Vagina (tissue), 2 donors: ENCODE results near the gene PALLD. TPM values are rescaled to one million over a fixed set of nuclear protein-coding genes. Genes with fewer than 3 reads are reported as not detected.

Source experiments
- DNase-seq, 2 donors: peaks; one replicate each; pipeline ENCODE4 v3.0.0-alpha.2; 2017; ENCODE audit errors: extremely low spot score in 2 of 2
- H3K27ac ChIP-seq: fragments of 200-600 bp; sonication (generic); one replicate; pipeline ENCODE4 v1.5.1; 2019
- H3K27me3 ChIP-seq: fragments of 200-600 bp; sonication (generic); one replicate; pipeline ENCODE4 v1.5.1; 2019
- H3K36me3 ChIP-seq, 2 donors: fragments of 200-600 bp; sonication (generic); one replicate each; pipeline ENCODE4 v1.5.1; 2017 to 2019
- H3K4me1 ChIP-seq: fragments of 200-600 bp; sonication (generic); one replicate; pipeline ENCODE4 v1.5.1; 2019
- H3K4me3 ChIP-seq, 2 donors: fragments of 200-600 bp; sonication (generic); 1 replicate in 1 of 2; 2 replicates in 1 of 2; pipeline ENCODE4 v1.5.1; 2016 to 2019
- H3K9me3 ChIP-seq: fragments of 200-600 bp; sonication (generic); one replicate; pipeline ENCODE4 v1.5.1; 2019
- CTCF ChIP-seq, 3 experiments: fragments of 450-650 bp in 2 of 3; fragments of 200-600 bp in 1 of 3; sonication (generic) in 1 of 3; IDR thresholded peaks; one replicate each; pipeline ENCODE4 v1.5.1; 2017 to 2019; ENCODE audit warnings: antibody characterized with exemption in 3 of 3, mild to moderate bottlenecking in 2 of 3, moderate library complexity in 2 of 3
- POLR2A ChIP-seq, 2 donors: fragments of 450-650 bp; IDR thresholded peaks; one replicate each; pipeline ENCODE4 v1.6.1; 2017; ENCODE audit warnings: antibody characterized with exemption in 2 of 2, mild to moderate bottlenecking in 2 of 2, moderate library complexity in 2 of 2
- POLR2AphosphoS5 ChIP-seq, 2 donors: sonication (generic); formaldehyde crosslinking; IDR thresholded peaks; one replicate each; pipeline ENCODE4 v1.9.0; 2017; ENCODE audit warnings: antibody characterized with exemption in 2 of 2, mild to moderate bottlenecking in 2 of 2, low read depth in 1 of 2; ENCODE audit not compliant: insufficient read depth in 1 of 2
- intact Hi-C: fragments of 100-400 bp; cut with DNase I; formaldehyde crosslinking; loops from one replicate; pipeline ENCODE4 v1.15.1; 2023
- total RNA-seq: library from RNA; depleted of rRNA; stranded (reverse); fragments of >200 nt; gene quantifications from one replicate; pipeline ENCODE4 v1.2.3, GENCODE V29; 2016

Gene PALLD
- total RNA-seq, 1 donor from 2014 or later = 229 TPM

- no peaks in the 10 kb centered on the region for H3K27me3 ChIP-seq
- no peak for TF ChIP-seq POLR2AphosphoS5 (IDR thresholded peaks at IDR 0.05; ENCODE audit: insufficient read depth in 1 of 2, low read depth in 1 of 2)
- TF ChIP-seq POLR2A (IDR thresholded peaks at IDR 0.05) = no peak
- TF ChIP-seq CTCF (IDR thresholded peaks at IDR 0.05) = no peak
- peaks cover 34% of the 10 kb centered on the region for H3K4me1 ChIP-seq
- peak overlapping the region; percentile 92 for H3K27ac ChIP-seq
- no peaks in the 10 kb centered on the region for H3K9me3 ChIP-seq
- peak overlapping the region; percentile 69 to 89 for H3K4me3 ChIP-seq
- DNase-seq = peak in 1 of 2 donors; percentile 72
- no peaks in the 10 kb centered on the region for H3K36me3 ChIP-seq
- intact Hi-C loops = loop anchor here (10.0 kb wide), 3 partner anchors 84 to 196 kb away; no protein-coding TSS in a partner anchor
Observed at GRCh38 chr4:168830777-168831512, 334.1 kb downstream of the PALLD start.

GRCh38 chr4:168831585-168831918 lies 334.7 kb downstream of the PALLD start:
- no peaks in the 10 kb centered on the region for H3K36me3 ChIP-seq
- no peak for DNase-seq
- no peak for TF ChIP-seq CTCF (IDR thresholded peaks at IDR 0.05)
- TF ChIP-seq POLR2A (IDR thresholded peaks at IDR 0.05) = no peak
- no peak for TF ChIP-seq POLR2AphosphoS5 (IDR thresholded peaks at IDR 0.05; ENCODE audit: insufficient read depth in 1 of 2, low read depth in 1 of 2)
- intact Hi-C loops = loop anchor here (10.0 kb wide), 3 partner anchors 83 to 197 kb away; no protein-coding TSS in a partner anchor
- peaks cover 40% of the 10 kb centered on the region for H3K4me1 ChIP-seq
- no peaks in the 10 kb centered on the region for H3K27me3 ChIP-seq
- peak overlapping the region; percentile 92 for H3K27ac ChIP-seq
- H3K9me3 ChIP-seq = no peaks in the 10 kb centered on the region
- peak overlapping the region; percentile 69 to 89 for H3K4me3 ChIP-seq

GRCh38 chr4:168831919-168832762 lies 335.3 kb downstream of the PALLD start:
- Histone ChIP-seq H3K27me3 (no peaks in the 10 kb centered on the region), H3K9me3 (no peaks in the 10 kb centered on the region), H3K4me1 (peaks cover 46% of the 10 kb centered on the region), H3K27ac (peak overlapping the region; percentile 92), H3K4me3 (peak overlapping the region; percentile 69 to 89), H3K36me3 (no peaks in the 10 kb centered on the region)
- TF ChIP-seq POLR2A (IDR thresholded peaks at IDR 0.05) (peak in 1 of 2 donors; percentile 95), POLR2AphosphoS5 (IDR thresholded peaks at IDR 0.05; ENCODE audit: insufficient read depth in 1 of 2, low read depth in 1 of 2) (peak; percentile 78 to 99), CTCF (IDR thresholded peaks at IDR 0.05) (no peak)
- peak in 1 of 2 donors; percentile 92 for DNase-seq
- intact Hi-C loops = loop anchor here (10.0 kb wide), 3 partner anchors 83 to 197 kb away; no protein-coding TSS in a partner anchor

- intact Hi-C loops = loop anchor here (10.0 kb wide), 3 partner anchors 82 to 198 kb away; no protein-coding TSS in a partner anchor
- Histone ChIP-seq H3K4me1 (peaks cover 51% of the 10 kb centered on the region), H3K4me3 (peak overlapping the region; percentile 69 to 89), H3K9me3 (no peaks in the 10 kb centered on the region), H3K36me3 (no peaks in the 10 kb centered on the region), H3K27ac (peak overlapping the region; percentile 92), H3K27me3 (no peaks in the 10 kb centered on the region)
- DNase-seq = peak in 1 of 2 donors; percentile 87
- TF ChIP-seq CTCF (IDR thresholded peaks at IDR 0.05) (no peak), POLR2AphosphoS5 (IDR thresholded peaks at IDR 0.05; ENCODE audit: insufficient read depth in 1 of 2, low read depth in 1 of 2) (no peak), POLR2A (IDR thresholded peaks at IDR 0.05) (no peak)
Observed at GRCh38 chr4:168832763-168833575, 336.1 kb downstream of the PALLD start.
